ENCODE results near the gene PTPRG.

Gene PTPRG

GRCh38 chr3:61589856-61590255, 28.5 kb downstream of the PTPRG start:
- no peak for DNase-seq (ENCODE audit: low read depth)

- DNase-seq (ENCODE audit: low read depth) = no peak
Measured at GRCh38 chr3:61591300-61591699, 29.9 kb downstream of the PTPRG start.

GRCh38 chr3:61593446-61594029, 32.2 kb downstream of the PTPRG start:
- DNase-seq (ENCODE audit: low read depth) = no peak

- no peak for DNase-seq (ENCODE audit: low read depth)
Measured at GRCh38 chr3:61594144-61594963, 33.0 kb downstream of the PTPRG start.

GRCh38 chr3:61594964-61595285, 33.6 kb downstream of the PTPRG start:
- DNase-seq (ENCODE audit: low read depth) = no peak

GRCh38 chr3:61595288-61595687, 33.9 kb downstream of the PTPRG start:
- no peak for DNase-seq (ENCODE audit: low read depth)

- DNase-seq (ENCODE audit: low read depth) = no peak
Measured at GRCh38 chr3:61595826-61596225, 34.5 kb downstream of the PTPRG start.

GRCh38 chr3:61597906-61598305, 36.5 kb downstream of the PTPRG start:
- DNase-seq (ENCODE audit: low read depth) = no peak

- DNase-seq (ENCODE audit: low read depth) = no peak
Measured at GRCh38 chr3:61600195-61600594, 38.8 kb downstream of the PTPRG start.

GRCh38 chr3:61601831-61602230, 40.5 kb downstream of the PTPRG start:
- no peak for DNase-seq (ENCODE audit: low read depth)

- no peak for DNase-seq (ENCODE audit: low read depth)
Measured at GRCh38 chr3:61602466-61602865, 41.1 kb downstream of the PTPRG start.

- DNase-seq (ENCODE audit: low read depth) = no peak
Measured at GRCh38 chr3:61605589-61606175, 44.3 kb downstream of the PTPRG start.

GRCh38 chr3:61606196-61606595, 44.8 kb downstream of the PTPRG start:
- DNase-seq (ENCODE audit: low read depth) = no peak

GRCh38 chr3:61608072-61608471, 46.7 kb downstream of the PTPRG start:
- no peak for DNase-seq (ENCODE audit: low read depth)

- DNase-seq (ENCODE audit: low read depth) = no peak
Measured at GRCh38 chr3:61608711-61609110, 47.3 kb downstream of the PTPRG start.

- DNase-seq (ENCODE audit: low read depth) = no peak
Measured at GRCh38 chr3:61610316-61610715, 48.9 kb downstream of the PTPRG start.

GRCh38 chr3:61612211-61613194, 51.1 kb downstream of the PTPRG start:
- no peak for DNase-seq (ENCODE audit: low read depth)

GRCh38 chr3:61613666-61614065, 52.3 kb downstream of the PTPRG start:
- DNase-seq (ENCODE audit: low read depth) = no peak

GRCh38 chr3:61615643-61616042, 54.3 kb downstream of the PTPRG start:
- no peak for DNase-seq (ENCODE audit: low read depth)

GRCh38 chr3:61616586-61616985, 55.2 kb downstream of the PTPRG start:
- no peak for DNase-seq (ENCODE audit: low read depth)

GRCh38 chr3:61617041-61617440, 55.7 kb downstream of the PTPRG start:
- DNase-seq (ENCODE audit: low read depth) = no peak

GRCh38 chr3:61617651-61618050, 56.3 kb downstream of the PTPRG start:
- DNase-seq (ENCODE audit: low read depth) = no peak
